SK-N-SH (cell line): Measurements from ENCODE around the gene AHDC1. TPM values are rescaled to one million over a fixed set of nuclear protein-coding genes. Genes with fewer than 3 reads are reported as not detected.

Experiments used
- CTCF ChIA-PET: fragments of 300-600, 350-600 bp; formaldehyde crosslinking; extraction: SDS; loops from one replicate; lab custom pipeline; 2021; lab: Yijun Ruan, JAX
- POLR2A ChIA-PET: fragments of 350-600 bp; sonication (Branson Sonifier 250); formaldehyde crosslinking; extraction: SDS; loops from one replicate; lab custom pipeline; 2020; ENCODE audit warnings: antibody characterized with exemption, inconsistent platforms; lab: Yijun Ruan, JAX
- DNase-seq: peaks from one replicate; pipeline ENCODE4 v3.0.0; 2012
- H2AFZ ChIP-seq: fragments of 200-600 bp; sonication (generic); 2 replicates; pipeline ENCODE4 v1.8.1; 2016; ENCODE audit warnings: antibody characterized with exemption, mild to moderate bottlenecking, low read depth
- H3F3A ChIP-seq: fragments of 200-600 bp; sonication (generic); replicated peaks from 2 replicates; pipeline ENCODE3; 2016; ENCODE audit warnings: antibody characterized with exemption, mild to moderate bottlenecking; ENCODE audit not compliant: insufficient read depth
- H3K27ac ChIP-seq, 2 experiments: fragments of 200-500 bp in 1 of 2; fragments of 200-600 bp in 1 of 2; sonication (Bioruptor generic) in 1 of 2; sonication (generic), shearing (Covaris generic) in 1 of 2; 2 replicates each; pipeline versions ENCODE4 v1.5.1 to v1.6.1; 2014 to 2016; ENCODE audit warnings: low read depth in 2 of 2, inconsistent platforms in 1 of 2, low read length in 1 of 2, mild to moderate bottlenecking in 1 of 2, mixed read lengths in 1 of 2
- H3K27me3 ChIP-seq: fragments of 200-600 bp; sonication (generic), shearing (Covaris generic); 2 replicates; pipeline ENCODE4 v1.6.1; 2016; ENCODE audit warnings: mixed run types; ENCODE audit not compliant: insufficient read depth
- H3K36me3 ChIP-seq, 2 experiments: fragments of 200-500 bp in 1 of 2; fragments of 200-600 bp in 1 of 2; sonication (Bioruptor generic) in 1 of 2; sonication (generic) in 1 of 2; replicated peaks in 1 of 2; 2 replicates each; pipeline versions ENCODE3 to v1.5.1; 2014 to 2016; ENCODE audit warnings: low read length in 1 of 2, mild to moderate bottlenecking in 1 of 2; ENCODE audit not compliant: insufficient read depth in 2 of 2, control insufficient read depth in 1 of 2
- H3K4me1 ChIP-seq, 2 experiments: fragments of 200-500 bp in 1 of 2; fragments of 200-600 bp in 1 of 2; sonication (Bioruptor generic) in 1 of 2; sonication (generic), shearing (Covaris generic) in 1 of 2; 2 replicates each; pipeline versions ENCODE4 v1.5.1 to v1.6.1; 2014 to 2016; ENCODE audit warnings: low read depth in 1 of 2, low read length in 1 of 2, mixed run types in 1 of 2; ENCODE audit not compliant: insufficient read depth in 2 of 2, control insufficient read depth in 1 of 2
- H3K4me2 ChIP-seq: fragments of 200-600 bp; sonication (generic), shearing (Covaris generic); 2 replicates; pipeline ENCODE4 v1.6.1; 2017; ENCODE audit warnings: mixed run types
- H3K4me3 ChIP-seq, 2 experiments: fragments of 200-500 bp in 1 of 2; fragments of 200-600 bp in 1 of 2; sonication (Bioruptor generic) in 1 of 2; sonication (generic), shearing (Covaris generic) in 1 of 2; 2 replicates each; pipeline versions ENCODE4 v1.5.1 to v1.8.1; 2014 to 2016; ENCODE audit warnings: low read depth in 2 of 2, inconsistent platforms in 1 of 2, low read length in 1 of 2, mild to moderate bottlenecking in 1 of 2, mixed read lengths in 1 of 2, moderate library complexity in 1 of 2
- H3K79me2 ChIP-seq: fragments of 200-600 bp; sonication (generic); 2 replicates; pipeline ENCODE4 v1.8.1; 2017; ENCODE audit warnings: mild to moderate bottlenecking; ENCODE audit not compliant: insufficient read depth
- H3K9ac ChIP-seq: fragments of 200-600 bp; sonication (generic); 2 replicates; pipeline ENCODE4 v1.6.1; 2017; ENCODE audit warnings: mixed run types
- H3K9me2 ChIP-seq: fragments of 200-600 bp; sonication (generic); 2 replicates; pipeline ENCODE4 v1.6.1; 2017; ENCODE audit warnings: mixed run types
- H3K9me3 ChIP-seq: fragments of 200-600 bp; sonication (generic); 2 replicates; pipeline ENCODE4 v1.6.1; 2017; ENCODE audit warnings: mixed run types, mild to moderate bottlenecking, moderate library complexity
- H4K20me1 ChIP-seq: fragments of 200-600 bp; sonication (generic); 2 replicates; pipeline ENCODE4 v1.6.1; 2017; ENCODE audit warnings: mild to moderate bottlenecking, mixed run types; ENCODE audit not compliant: insufficient read depth
- CTCF ChIP-seq: fragments of 200-600 bp; sonication (generic); IDR thresholded peaks from 2 replicates; pipeline ENCODE4 v1.6.1; 2017; ENCODE audit warnings: antibody characterized with exemption, mild to moderate bottlenecking, moderate library complexity
- ELF1 ChIP-seq: IDR thresholded peaks from 2 replicates; pipeline ENCODE4 v1.4.0; 2012
- FOXJ3 ChIP-seq: sonication (generic); formaldehyde crosslinking; IDR thresholded peaks from 2 replicates; pipeline ENCODE4 v1.5.1; 2020; ENCODE audit warnings: mild to moderate bottlenecking, missing genetic modification reagents
- FOXM1 ChIP-seq: IDR thresholded peaks from 2 replicates; pipeline ENCODE4 v1.4.0; 2012; ENCODE audit warnings: low read depth, mild to moderate bottlenecking
- MAX ChIP-seq: IDR thresholded peaks from 2 replicates; pipeline ENCODE4 v1.4.0; 2012; ENCODE audit warnings: low read depth
- MXI1 ChIP-seq: IDR thresholded peaks from 2 replicates; pipeline ENCODE4 v1.6.1; 2012; ENCODE audit warnings: mild to moderate bottlenecking, low read depth, low read length, improper control_type of control experiment
- RAD21 ChIP-seq: IDR thresholded peaks from 2 replicates; pipeline ENCODE4 v1.6.1; 2012; ENCODE audit warnings: mild to moderate bottlenecking, low read length
- REST ChIP-seq: IDR thresholded peaks from 2 replicates; pipeline ENCODE4 v1.6.1; 2012; ENCODE audit warnings: mild to moderate bottlenecking, low read depth, low read length, moderate library complexity
- RXRA ChIP-seq: IDR thresholded peaks from 2 replicates; pipeline ENCODE4 v1.4.0; 2012; ENCODE audit warnings: low read depth, mild to moderate bottlenecking, borderline replicate concordance
- SIN3A ChIP-seq: IDR thresholded peaks from 2 replicates; pipeline ENCODE4 v1.6.1; 2012; ENCODE audit warnings: low read depth, mild to moderate bottlenecking, low read length, moderate library complexity, borderline replicate concordance
- TAF1 ChIP-seq: IDR thresholded peaks from 2 replicates; pipeline ENCODE4 v1.6.1; 2012; ENCODE audit warnings: low read depth, mild to moderate bottlenecking, low read length, moderate library complexity, borderline replicate concordance
- TCF12 ChIP-seq: IDR thresholded peaks from 2 replicates; pipeline ENCODE4 v1.4.0; 2012
- TEAD4 ChIP-seq: IDR thresholded peaks from 2 replicates; pipeline ENCODE4 v1.4.0; 2012; ENCODE audit warnings: mild to moderate bottlenecking, borderline replicate concordance; ENCODE audit not compliant: insufficient read depth
- USF1 ChIP-seq: IDR thresholded peaks from 2 replicates; pipeline ENCODE4 v1.4.0; 2012; ENCODE audit warnings: low read depth, borderline replicate concordance
- USF2 ChIP-seq: fragments of 150-350 bp; IDR thresholded peaks from 2 replicates; pipeline ENCODE4 v1.6.1; 2017; ENCODE audit warnings: antibody characterized with exemption, low read length, low read depth, borderline replicate concordance
- WGBS: methylation state at CpG from one replicate; pipeline ENCODE4 v1.1.6; 2017; ENCODE audit warnings: low lambda C conversion rate; 5-methylcytosine and 5-hydroxymethylcytosine counted together
- polyA plus RNA-seq, 3 experiments: library from polyadenylated mRNA; depleted of rRNA; stranded (reverse); fragments of >200 nt; gene quantifications; 2 replicates each; pipeline ENCODE4 v1.2.3, GENCODE V29; 2012

Gene AHDC1
- polyA plus RNA-seq, 1 of the 3 experiments (the other 2 are of a cell fraction), result 8.5 TPM

- Histone ChIP-seq H3K9me3 (no peaks in the 10 kb centered on the region), H4K20me1 (no peaks in the 10 kb centered on the region), H3K4me1 (peaks cover 3 to 41% of the 10 kb centered on the region in 2 experiments; a peak in 1 of 4 replicates), H3K9ac (no peak overlapping the region), H3K36me3 (peaks cover 9 to 11% of the 10 kb centered on the region in 2 experiments), H2AFZ (no peak overlapping the region), H3K79me2 (no peaks in the 10 kb centered on the region), H3K4me3 (no peak overlapping the region), H3K4me2 (no peak overlapping the region), H3K27ac (no peak overlapping the region; a peak in 1 of 4 replicates), H3K27me3 (no peaks in the 10 kb centered on the region), H3F3A (no peaks in the 10 kb centered on the region), H3K9me2 (no peaks in the 10 kb centered on the region)
- WGBS, result 86% methylated on average over 17 of the region's 17 CpGs
- POLR2A ChIA-PET, result no interaction called here
- DNase-seq, result no peak
- CTCF ChIA-PET, result interaction anchor here (0.6 to 1.1 kb wide), 2 partner anchors 28 to 141 kb away, joined by 3 read pairs; no protein-coding TSS in a partner anchor
- no peak for TF ChIP-seq USF2
- no peak for TF ChIP-seq CTCF
- no peak for TF ChIP-seq SIN3A
- TF ChIP-seq RAD21, result no peak
- TF ChIP-seq FOXJ3 (CRISPR knock-in tag), result no peak
- no peak for TF ChIP-seq ELF1
- no peak for TF ChIP-seq TEAD4
- TF ChIP-seq USF1, result no peak
- TF ChIP-seq MAX, result no peak
- no peak for TF ChIP-seq MXI1
- no peak for TF ChIP-seq RXRA
- TF ChIP-seq TCF12, result no peak
- no peak for TF ChIP-seq FOXM1
- no peak for TF ChIP-seq REST
- no peak for TF ChIP-seq TAF1
Measured at GRCh38 chr1:27528818-27529703, 74.9 kb downstream of the AHDC1 start.
